Measurements from ENCODE around the gene WNT8B. TPM values are rescaled to one million over a fixed set of nuclear protein-coding genes. Genes with fewer than 3 reads are reported as not detected.

Gene WNT8B
- total RNA-seq, 1 donor from 2014 or later = not detected

DNA sequence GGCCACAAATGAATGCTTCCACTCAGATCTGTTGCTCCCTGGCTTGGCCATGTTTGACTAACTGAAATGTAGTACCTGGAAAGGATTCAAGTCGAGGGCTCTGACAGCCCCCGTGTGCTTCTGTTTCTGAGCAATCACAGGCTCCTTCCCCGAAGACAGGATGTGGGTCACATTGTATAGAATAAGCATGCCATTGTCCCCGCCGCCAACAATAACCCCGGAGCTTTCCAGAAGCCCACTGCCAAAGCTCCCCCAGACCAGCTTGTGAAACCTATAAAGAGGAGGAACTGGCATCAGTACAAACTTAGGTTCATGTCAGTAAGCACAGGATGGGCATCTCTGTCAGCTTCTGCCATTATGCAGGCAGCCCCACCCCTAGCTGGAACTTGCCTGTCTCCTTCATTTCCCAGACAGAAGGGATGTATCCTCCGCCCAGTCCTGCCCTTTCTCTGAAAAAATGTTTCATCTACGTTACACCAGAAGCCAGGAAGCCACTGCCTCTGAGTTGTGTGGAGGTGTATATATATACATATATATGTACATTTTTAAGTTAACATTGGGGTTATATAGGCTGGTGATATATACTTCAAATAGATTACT is 46.5 kb downstream of the WNT8B start:
- DNase-seq = no peak
- no peak for ATAC-seq
- intact Hi-C loops (cut with micrococcal nuclease) = no loop called here

DNA sequence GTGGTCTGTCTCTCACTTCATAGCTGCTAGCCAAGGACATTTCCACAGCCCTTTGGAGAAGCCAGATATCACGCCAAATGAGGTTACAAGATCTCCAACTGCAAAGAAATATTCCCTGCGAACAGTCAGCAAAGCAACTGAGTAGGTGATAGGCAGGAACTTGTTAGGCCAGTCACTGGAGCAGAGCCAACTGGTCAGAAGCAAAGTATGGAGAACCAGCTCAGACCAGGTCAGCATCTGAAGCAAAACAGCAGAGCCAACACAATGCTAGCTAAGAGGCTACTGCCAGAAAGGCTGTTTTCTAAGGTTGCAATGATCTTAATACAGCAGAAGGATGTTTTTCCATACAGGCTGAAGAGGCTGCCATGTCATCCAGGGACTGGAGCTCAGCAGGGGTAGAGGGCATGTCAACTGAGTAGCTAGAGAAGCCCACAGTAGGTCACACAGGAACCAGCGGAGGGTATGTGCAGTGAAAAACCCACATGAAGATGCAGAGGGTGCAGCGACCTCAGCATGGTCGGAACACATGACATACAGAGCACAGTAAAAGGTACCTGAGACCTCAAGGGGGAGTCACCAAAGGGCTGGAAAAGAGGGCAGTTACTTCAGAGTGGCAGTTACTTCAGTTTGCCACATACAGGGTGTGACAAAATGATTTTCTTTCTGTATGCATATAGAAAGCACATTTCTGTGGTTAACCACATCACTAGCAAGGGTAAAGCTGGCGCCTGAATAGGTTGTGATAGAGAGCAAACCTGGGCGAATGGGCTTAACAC is 47.9 kb downstream of the WNT8B start:
- intact Hi-C loops (cut with micrococcal nuclease) = no loop called here
- no peak for DNase-seq
- no peak for ATAC-seq

DNA sequence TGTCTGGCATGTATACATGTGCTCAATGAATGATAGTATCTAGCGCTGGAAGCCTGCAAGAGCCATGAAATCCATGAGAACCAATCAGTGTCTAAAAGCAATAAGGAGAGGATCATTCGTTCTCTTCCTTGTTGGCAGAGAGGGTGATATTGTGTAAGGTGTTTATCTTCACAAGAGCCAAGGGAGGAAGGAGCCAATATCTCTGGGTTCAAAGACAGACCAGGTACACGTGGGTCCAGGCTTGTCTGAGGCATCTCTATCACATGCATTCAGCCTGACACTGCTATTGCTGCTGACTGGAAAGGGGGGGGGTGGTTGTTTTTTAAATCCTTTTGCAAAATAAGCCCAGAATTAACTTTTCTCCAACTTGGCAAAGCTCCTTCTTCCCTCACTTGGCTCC is 52.8 kb downstream of the WNT8B start:
- no peak for ATAC-seq
- intact Hi-C loops (cut with micrococcal nuclease) = no loop called here
- DNase-seq = no peak

DNA sequence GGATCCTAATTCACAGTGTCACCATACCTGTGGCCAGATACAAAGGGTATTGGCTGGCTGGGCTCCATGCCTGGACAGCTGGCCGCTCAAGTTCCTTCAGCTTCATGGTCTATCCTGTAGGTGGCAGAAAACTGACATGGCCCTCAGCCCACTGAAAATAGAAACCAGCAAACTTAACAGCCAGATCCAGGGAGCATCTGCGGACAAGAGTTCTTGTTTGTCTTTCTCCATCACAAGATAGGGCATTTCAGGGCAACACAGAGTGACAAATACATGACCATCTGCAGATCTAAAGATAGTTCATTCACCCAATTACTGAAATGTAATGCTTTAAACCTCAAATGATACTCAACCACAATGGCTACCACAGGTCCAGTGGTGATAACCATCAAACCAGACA is 54.0 kb downstream of the WNT8B start:
- no peak for ATAC-seq

DNA sequence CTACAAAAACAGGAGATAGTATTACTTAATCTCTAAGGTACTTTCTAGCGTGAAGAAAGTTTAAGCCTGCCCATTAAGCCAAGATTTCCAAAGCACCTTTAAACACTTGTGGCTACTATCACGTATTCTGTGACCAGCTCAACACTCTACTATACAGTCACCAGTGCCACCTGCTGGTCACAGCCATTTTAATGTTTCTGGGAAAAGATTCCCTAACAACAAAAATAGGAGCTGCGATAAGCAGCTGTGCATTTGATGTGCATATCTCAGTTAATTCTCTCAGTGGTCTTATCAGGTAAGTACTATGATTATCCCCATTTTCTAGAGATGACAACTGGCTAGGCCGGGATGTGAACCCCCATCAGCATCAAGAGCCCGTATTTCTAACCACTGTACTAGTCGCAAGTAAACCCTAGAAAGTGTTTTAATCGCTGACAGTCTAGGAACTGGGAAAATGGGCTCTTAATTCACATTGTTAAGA is 56.0 kb downstream of the WNT8B start:
- ATAC-seq (peak; percentile 72), DNase-seq (peak; percentile 57)
- intact Hi-C loops (cut with micrococcal nuclease) = no loop called here

More for the DNA sequence above, 54.0 kb downstream of the WNT8B start:
- intact Hi-C loops (cut with micrococcal nuclease) = no loop called here
- DNase-seq = no peak

DNA sequence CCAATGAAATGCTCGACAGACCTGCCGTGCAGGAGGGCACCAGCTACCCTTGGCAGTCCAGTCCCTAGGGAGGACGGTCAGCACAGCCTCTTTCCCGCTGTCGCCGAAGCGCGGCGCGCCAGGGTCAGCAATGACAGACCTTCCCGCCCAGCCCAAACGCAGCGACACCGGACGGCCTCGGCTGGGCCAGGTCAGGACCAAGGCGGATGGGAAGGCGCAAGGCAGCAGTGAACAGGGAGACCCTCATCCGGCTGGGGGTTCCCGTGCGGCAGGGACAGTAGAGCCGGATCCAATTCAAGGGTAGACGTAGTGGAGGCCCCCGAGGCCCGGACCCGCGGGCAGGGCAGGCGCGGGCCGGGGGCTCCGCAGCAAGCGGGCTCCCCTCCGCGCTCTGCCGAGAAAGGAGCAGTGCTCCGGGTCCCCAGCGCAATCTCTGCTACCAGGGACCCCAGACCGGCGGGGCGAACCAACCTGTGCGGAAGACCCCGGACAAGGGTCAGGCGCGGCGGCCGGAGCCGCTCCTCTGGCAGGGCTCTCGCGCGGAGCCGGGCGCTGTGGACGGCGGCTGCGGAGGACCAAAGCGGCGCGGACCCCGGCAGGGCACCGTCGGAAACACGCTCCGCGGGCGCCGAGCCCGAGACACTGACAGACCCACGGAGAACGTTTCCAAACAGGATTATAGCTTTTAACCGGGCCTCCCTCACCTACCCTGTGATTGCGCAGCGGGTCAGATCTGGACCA is 56.7 kb downstream of the WNT8B start, which contains the start of gene SEC31B:
Gene SEC31B, minus strand, starts transcription at position 551 of the 741 bp plus-strand sequence. CDS start 2,909 bp downstream, outside the sequence.
- DNase-seq (peak; percentile 71), ATAC-seq (peak; percentile 90)
- intact Hi-C loops (cut with micrococcal nuclease) = no loop called here

DNA sequence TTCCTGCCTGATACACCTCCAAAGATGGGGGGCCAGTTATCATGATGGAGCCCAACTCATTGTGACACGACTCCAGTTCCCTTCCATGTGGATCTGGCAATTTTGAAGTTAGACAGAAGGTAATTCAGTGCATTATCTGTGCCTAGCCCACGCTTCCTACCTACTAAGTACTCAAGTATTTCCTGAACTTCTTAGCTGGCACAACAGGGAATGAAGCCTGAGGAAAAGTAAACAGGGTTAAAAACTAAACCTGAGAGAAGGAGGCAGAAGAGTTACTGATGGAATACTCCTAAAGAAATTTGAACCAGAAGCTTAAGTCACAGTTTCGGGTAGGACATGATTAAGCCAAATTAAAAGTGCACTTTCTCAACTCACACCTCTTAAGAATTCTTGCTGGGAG is 58.0 kb downstream of the WNT8B start:
- DNase-seq = no peak
- intact Hi-C loops (cut with micrococcal nuclease) = no loop called here
- no peak for ATAC-seq

DNA sequence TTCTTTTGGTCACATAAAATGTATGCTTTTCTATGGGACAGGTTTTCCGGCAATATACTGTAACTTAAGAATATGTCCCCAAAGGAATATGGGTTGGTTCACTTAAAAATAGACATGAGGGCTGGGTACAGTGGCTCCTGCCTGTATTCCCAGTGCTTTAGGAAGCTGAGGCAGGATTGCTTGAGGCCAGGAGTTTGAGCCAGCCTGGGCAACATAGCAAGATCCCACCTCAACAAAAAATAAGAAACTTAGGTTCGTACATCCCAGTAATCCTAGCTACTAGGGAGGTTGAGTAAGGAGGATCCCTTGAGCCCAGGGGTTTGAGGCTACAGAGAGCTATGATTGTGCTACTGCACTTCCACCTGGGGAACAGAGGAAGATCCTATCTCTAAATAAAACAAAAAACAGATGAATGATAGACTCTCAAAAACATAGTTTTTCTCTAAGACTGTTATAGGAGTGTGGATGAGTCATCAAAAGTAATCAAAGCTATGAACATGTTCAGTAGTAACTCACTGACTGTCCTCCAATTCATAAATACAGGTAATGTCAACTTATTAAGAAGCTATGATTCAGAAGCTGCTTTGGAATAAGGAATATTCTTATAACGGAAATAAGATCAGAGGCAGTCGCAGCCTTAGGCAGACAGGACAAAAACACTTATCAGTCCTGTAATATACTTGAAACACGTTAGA is 59.4 kb downstream of the WNT8B start:
- intact Hi-C loops (cut with micrococcal nuclease) = no loop called here
- DNase-seq = no peak
- ATAC-seq = no peak

DNA sequence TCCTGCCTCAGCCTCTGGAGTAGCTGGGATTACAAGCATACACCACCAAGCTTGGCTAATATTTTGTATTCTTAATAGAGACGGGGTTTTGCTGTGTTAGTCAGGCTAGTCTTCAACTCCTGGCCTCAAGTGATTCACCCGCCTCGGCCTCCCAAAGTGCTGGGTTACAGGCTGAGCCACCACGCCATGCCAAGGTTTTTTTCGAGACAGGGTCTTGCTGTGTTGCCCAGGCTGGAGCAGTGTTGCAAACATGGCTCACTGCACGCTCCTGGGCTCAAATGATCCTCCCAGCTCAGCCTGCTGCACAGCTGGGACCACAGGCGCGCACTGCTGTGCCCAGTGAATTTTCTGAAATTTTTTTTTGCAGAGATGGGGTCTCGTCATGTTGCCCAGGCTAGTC is 60.1 kb downstream of the WNT8B start:
- ATAC-seq (no peak), DNase-seq (no peak)
- intact Hi-C loops (cut with micrococcal nuclease) = no loop called here

DNA sequence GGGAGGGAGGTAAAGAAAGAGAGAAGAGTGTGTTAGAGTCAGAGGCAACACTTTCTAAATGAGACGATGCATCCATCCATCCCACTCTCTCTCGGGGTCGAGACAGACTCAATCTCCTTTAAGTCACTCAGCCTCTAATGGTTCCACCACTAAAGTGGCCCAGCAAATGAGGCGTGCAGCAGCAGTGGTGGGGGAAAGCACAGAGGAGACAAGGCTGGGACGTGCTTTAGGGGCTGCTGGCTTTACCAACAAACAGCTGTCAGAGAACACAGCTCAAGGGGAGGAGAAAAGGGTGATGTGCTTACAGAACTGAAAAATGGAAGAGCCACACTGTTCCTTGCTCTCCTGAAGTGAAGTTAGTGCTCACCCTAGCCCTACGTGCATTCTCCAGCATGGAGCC is 61.4 kb downstream of the WNT8B start:
- intact Hi-C loops (cut with micrococcal nuclease) = no loop called here
- ATAC-seq = no peak
- DNase-seq = no peak

DNA sequence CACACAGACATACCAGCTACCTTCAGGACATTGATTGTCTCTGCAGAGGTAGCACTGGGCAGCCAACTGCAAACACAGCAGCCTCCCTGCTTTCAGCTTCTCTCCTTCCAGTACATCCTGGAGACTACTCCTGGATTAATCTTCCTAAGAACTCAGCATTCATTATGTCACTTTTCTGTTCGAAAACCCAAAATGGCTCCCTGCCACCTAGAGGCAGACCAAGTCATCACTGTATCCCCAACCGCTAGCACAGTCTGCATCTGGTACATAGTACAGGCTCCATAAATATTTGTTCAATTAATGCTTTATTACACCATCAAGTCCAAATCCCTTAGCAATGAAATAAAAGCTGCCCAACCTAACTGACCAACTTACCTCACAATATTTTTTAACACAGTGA is 61.8 kb downstream of the WNT8B start:
- DNase-seq (no peak), ATAC-seq (no peak)

DNA sequence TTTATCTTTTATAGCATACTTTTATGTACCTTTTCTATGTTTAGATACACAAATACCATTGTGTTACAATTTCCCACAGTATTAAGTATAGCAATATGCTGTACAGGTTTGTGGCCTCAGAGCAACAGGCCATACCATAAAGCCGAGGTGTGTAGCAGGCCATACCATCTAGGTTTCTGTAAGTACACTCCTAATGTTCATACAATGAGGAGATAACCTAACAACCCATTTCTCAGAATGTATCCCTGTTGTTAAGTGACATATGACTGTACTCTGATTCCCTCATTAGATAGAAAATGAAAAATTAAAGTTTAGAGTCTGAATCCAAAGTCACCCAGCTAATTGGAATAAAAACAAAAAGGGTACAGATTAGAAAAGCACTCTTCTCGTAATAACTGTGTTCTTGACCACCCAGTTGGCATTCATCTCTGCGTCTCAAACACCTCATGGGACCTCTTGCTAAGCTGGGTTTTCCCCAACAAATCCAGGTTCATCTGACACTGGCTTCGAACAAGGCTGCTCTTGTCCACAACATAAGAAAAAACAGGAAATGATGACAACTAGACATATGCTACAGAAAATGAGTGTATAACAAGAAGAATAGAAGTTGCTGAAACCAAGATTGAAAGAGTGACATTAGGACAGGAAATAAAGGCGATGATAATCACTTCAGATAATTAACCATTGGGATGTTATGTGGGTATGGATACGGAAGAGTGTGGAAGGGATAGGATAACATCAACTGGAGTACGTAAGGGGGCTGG is 65.5 kb downstream of the WNT8B start:
- intact Hi-C loops (cut with micrococcal nuclease) = no loop called here
- ATAC-seq (no peak), DNase-seq (no peak)

More for the DNA sequence above, 61.8 kb downstream of the WNT8B start:
- intact Hi-C loops (cut with micrococcal nuclease) = no loop called here

DNA sequence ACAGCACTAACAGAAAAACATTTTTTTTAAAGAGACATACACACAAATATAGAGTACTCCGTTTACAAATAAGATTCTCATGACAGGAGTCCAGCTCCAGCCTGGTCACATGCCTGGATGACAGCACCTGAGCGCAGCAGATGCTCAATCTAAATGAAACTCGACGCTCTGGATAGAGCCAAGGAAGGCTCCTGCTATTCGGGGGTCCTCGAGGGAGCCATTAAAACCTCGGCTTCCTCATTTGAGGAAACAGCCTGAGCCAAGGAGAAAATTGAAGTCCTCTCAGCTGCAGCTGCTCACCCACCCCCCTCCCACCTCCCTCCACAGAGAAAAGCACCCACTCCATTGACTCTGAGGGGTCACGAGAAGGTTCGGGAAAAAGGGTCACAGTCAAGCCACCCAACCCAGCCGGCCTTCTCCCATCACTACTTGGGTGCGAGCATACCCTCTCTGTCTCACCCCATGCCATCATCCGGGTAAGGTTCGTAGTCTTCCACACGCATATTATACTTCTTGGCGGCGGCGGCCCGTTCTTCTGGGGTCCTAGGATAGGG is 66.2 kb downstream of the WNT8B start:
- peak; percentile 15 for ATAC-seq
- intact Hi-C loops (cut with micrococcal nuclease) = no loop called here
- no peak for DNase-seq

DNA sequence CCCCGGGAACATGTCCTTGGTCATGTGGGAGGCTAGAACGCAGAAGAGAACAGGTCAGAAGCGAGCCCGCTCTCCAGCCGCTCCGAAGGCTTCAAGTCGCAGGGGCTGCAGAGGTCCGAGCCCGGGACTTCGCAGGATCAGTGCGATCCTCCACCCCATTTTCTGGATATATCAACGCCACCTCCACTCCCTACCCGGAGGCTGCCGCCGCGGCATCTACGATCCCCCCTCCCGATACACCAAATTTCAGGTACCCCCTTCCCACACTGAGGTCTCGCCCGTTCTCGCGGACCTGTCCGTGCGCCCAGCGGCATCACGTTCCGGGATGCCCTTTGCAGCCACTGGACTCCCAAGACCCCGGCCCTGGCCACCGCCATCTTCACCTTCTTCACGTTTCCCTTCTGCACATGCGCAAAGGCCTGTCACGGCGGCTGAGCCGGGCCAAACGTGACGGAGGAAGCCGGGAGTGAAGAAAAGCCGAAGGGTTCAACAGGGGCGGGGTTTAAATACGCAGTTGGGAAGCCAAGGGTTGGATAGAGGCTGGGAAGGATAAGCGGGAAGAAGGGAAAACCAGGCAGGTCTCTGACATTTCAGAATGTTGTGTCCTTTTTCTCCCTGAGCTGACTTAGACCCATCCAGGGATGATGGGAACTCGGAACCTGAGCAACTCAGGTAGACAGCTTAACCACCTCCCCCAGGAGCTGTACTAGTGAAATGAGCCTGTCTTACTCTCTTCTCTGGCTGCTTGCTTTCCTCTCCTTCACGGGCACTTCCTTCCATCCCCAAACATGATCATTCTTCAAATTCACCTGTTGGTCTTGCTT is 66.9 kb downstream of the WNT8B start, which contains the start of gene NDUFB8:
Gene NDUFB8, minus strand, starts transcription at position 397 of the 824 bp plus-strand sequence. Its CDS starts 20 bp downstream, at position 377.
- ATAC-seq (peak; percentile 96), DNase-seq (peak; percentile 93)
- intact Hi-C loops (cut with micrococcal nuclease) = no loop called here

DNA sequence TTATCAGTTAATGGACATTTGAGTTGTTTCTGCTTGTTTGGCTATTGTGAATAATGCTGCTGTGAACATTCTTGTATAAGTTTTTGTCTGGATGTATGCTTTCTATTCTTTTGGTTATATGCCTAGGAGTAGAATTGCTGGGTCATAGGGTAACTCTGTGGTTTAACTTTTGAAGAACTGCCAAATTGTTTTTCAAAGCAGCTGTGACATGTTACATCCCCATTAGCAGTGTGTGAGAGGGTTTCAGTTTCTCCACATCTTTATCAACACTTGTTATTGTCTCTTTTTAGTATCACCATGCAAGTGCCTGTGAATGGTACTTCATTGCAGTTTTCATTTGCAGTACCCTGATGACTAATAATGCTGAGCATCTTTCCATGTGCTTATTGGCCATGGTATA is 69.0 kb downstream of the WNT8B start:
- intact Hi-C loops (cut with micrococcal nuclease) = no loop called here
- DNase-seq (no peak), ATAC-seq (no peak)
